GM10266 (cell line): Measurements from ENCODE around the gene STK32C.
"Not testable (repeated sequence)": the region's sequence is repeated elsewhere in the genome, so short reads cannot be mapped to it uniquely, and the experiment has no call there.

ENCODE experiments used
- DNase-seq: peaks from one replicate; pipeline ENCODE4 v3.0.0; 2012; ENCODE audit errors: extremely low spot score
- TF ChIP-seq, protein P1 (sequence below): IDR thresholded peaks from 2 replicates; pipeline ENCODE4 v1.5.1; 2012; ENCODE audit warnings: mild to moderate bottlenecking, low read depth; ENCODE audit not compliant: control insufficient read depth, insufficient read depth; ENCODE audit errors: missing control alignments

STK32C gene

DNA sequence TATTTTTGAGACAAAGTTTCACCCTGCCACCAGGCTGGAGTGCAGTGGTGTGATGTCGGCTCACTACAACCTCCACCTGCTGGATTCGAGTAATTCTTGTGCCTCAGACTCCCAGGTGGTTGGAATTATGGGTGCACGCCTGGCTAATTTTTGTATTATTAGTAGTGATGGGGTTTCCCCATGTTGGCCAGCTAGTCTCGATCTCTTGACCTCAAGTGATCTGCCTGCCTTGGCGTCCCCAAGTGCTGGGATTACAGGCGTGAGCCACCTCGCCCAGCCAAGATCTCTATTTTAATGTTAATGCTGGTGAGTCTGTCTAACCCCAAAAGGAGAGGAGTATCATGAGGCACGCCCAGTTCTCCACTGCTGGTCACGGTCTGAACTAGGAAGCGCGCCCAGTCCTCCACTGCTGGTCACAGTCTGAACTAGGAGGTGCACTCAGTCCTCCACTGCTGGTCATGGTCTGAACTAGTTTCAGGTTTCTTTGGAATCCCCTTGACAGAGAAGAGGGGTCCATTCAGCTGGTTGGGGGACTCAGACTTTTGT, 18.7 kb upstream of the STK32C start:
- TF ChIP-seq, protein P1, sequence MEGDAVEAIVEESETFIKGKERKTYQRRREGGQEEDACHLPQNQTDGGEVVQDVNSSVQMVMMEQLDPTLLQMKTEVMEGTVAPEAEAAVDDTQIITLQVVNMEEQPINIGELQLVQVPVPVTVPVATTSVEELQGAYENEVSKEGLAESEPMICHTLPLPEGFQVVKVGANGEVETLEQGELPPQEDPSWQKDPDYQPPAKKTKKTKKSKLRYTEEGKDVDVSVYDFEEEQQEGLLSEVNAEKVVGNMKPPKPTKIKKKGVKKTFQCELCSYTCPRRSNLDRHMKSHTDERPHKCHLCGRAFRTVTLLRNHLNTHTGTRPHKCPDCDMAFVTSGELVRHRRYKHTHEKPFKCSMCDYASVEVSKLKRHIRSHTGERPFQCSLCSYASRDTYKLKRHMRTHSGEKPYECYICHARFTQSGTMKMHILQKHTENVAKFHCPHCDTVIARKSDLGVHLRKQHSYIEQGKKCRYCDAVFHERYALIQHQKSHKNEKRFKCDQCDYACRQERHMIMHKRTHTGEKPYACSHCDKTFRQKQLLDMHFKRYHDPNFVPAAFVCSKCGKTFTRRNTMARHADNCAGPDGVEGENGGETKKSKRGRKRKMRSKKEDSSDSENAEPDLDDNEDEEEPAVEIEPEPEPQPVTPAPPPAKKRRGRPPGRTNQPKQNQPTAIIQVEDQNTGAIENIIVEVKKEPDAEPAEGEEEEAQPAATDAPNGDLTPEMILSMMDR, result no peak
- no peak for DNase-seq

DNA sequence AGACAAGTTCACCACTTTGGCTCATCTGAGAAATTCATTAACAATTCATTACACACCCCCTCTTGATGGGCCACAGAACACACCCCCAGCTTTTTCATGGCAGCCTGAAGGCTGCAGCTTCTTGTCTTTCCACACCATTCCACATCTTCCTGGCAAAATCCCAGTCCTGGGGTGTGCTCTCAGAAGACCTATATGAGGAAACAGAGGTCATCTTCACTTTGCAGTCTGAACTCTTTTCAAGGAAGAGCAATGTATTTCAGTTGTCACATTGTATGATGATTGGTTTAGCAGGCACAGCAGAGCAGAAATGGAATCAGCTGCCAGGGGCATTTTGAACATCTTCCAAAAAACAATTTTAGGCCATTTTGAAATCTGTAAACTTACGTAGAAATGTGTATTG, 16.4 kb upstream of the STK32C start:
- DNase-seq, result no peak
- TF ChIP-seq, protein P1, result no peak

DNA sequence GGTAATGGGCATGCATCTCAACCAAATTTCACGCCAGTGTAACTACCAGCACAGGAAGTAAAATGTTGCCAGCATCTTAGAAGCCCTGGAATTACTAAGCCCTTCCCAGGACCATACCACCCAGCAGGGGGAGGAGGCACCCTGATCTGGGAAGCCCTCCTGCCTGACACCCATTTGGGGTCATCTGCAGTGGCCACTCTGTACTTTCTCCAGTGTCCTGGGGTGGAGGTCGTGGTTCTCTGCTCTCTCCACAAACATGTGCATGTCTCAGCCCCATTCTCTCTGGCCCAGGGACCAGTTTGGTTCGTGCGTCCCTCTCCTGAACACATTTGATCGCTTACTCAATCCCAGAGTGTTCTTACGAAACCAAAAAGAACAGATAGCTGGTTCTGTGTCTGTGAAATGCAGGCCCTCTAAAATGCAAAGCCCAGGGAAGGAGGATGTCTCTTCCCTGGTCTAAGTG, 14.9 kb upstream of the STK32C start:
- no peak for DNase-seq

DNA sequence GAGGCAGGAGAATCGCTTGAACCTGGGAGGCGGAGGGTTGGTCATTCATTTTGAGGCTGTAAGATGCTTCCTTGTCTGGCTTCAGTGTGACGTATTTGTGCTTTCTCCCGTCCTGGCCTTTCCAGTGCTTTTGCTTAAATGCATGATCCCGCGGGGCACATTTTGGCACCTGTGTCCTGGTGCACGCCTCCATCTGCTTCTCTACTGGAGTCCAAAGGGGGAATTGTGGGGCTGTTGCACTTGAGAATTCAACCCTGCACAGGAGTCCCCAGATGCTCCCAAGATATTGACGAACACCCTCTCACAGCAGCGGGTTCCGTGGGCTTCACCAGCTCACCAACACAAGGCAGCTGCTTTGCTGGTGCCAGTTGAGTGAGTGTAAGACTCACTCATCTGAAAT, 14.0 kb upstream of the STK32C start:
- no peak for DNase-seq
- TF ChIP-seq, protein P1, result no peak

More for the DNA sequence above, 14.9 kb upstream of the STK32C start:
- TF ChIP-seq, protein P1, result no peak

DNA sequence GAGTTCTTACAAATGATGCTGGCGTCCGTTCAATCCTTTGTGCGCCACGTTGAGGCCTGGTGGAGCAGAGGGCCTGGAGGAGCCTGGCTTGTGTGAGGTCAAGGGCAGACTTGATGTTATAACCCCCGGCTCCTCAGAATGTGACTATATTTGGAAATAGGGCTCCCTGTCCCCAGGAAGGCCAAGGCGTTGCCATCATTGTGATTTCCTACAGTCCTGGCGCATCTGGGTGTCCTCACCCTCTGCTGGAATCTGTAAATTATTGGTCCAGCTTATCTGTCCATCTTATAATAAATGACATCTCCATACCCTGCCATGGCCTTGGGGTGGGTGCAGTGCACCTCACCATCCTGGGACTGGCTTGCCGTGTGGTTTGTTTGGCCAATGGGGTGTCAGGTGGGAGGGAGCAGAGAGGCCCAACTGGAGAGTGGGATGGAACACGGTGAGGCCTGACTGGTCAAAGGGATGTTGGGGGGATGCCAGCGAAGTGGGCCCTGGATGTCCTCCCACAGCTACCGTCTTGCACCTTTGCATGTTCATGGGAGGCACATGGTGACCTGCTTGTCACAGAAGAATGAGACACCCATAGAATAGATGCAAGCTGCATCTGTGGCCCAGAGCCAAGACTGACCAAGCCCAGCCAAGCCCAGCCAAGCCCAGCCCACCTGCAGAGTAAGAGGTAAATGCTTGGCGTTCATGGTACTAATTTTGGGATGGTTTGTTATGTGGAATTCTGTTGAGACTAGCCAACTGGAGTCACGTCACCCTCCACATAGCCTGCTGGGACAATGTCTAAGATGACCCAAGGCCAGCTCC, 13.1 kb upstream of the STK32C start:
- TF ChIP-seq, protein P1, result no peak
- DNase-seq, result no peak

DNA sequence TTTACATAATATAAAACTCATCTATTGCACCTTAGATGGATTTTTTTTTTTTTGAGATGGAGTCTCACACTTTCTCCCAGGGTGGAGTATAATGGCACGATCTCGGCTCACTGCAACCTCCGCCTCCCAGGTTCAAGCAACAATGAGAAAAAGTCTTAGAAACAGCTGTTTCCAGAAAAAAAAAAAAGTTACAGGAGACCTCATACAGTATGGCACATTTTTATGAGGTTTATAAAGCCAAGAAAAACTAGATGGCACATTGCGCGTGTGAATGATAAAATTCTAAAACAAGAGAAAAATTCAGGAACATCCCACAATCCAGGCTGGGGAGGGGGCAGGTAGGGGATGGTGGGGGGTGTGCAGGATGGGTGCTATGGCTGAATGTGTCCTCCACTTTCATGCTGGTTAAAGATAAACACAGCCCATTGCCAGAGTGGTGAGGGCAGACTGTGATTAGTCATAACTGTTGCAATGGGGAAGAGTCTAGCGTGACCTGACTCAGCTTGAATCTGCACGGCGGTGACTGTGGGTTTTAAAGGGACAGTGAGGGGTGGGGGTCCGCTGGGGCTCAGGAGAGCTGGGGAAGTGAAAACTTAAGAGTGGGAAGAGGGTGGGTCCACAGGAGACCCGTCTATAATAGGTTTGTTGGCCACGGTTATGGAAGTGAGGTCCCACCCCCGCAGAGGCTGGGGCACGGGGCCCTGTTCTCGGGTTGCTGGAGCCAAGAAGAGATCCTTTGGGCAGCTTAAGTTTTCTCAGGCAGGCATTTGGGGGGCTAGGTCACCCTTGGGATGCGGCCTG, 12.3 kb upstream of the STK32C start:
- peak; percentile 82 for DNase-seq

DNA sequence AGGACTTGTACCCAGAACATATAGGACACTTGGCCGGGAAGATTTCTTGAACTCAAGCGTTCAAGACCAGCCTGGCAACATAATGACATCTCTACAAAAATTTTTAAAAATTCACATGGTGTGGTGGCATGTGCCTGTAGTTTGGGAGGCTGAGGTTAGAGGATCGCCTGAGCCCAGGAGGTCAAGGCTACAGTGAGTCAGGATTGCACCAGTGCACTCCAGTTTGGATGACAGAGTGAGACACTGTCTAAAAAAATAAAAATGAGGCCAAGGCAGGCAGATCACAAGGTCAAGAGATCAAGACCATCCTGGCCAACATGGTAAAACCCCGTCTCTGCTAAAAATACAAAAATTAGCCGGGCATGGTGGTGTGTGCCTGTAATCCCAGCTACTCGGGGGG, 9.7 kb upstream of the STK32C start:
- not testable (repeated sequence) for DNase-seq

More for the DNA sequence above, 12.3 kb upstream of the STK32C start:
- TF ChIP-seq, protein P1, result no peak
